GM12878 (cell line): ENCODE data around the gene SMIM20. TPM values are rescaled to one million over a fixed set of nuclear protein-coding genes. Genes with fewer than 3 reads are reported as not detected.

Source experiments
- ATAC-seq: fragments of 200-7000 bp; cut with Tn5 transposase; 3 replicates; pipeline ENCODE4 v1.9.1; 2020; ENCODE audit warnings: mild to moderate bottlenecking, moderate library complexity
- BruUV-seq: library from RNA; stranded (reverse); fragments of 400-500 nt; replicated peaks from 2 replicates; lab custom pipeline; 2021; lab: Mats Ljungman, UMichigan
- CTCF ChIA-PET: fragments of 300-600 bp; sonication (Branson Sonifier 250); formaldehyde crosslinking; extraction: SDS; loops from one replicate; lab custom pipeline; 2021; ENCODE audit warnings: inconsistent platforms; lab: Yijun Ruan, JAX
- POLR2A ChIA-PET: fragments of 350-600 bp; formaldehyde crosslinking; extraction: SDS; loops from one replicate; lab custom pipeline; 2021; ENCODE audit warnings: inconsistent platforms; lab: Charles Lee
- RAD21 ChIA-PET: fragments of 300-600 bp; sonication (Branson Sonifier 250); formaldehyde crosslinking; loops from one replicate; lab custom pipeline; 2023; ENCODE audit warnings: antibody characterized with exemption; ENCODE audit not compliant: unreplicated experiment; lab: Charles Lee
- SMC1A ChIA-PET: fragments of 300-600 bp; sonication (Branson Sonifier 250); formaldehyde crosslinking; loops from one replicate; lab custom pipeline; 2023; ENCODE audit not compliant: unreplicated experiment, uncharacterized antibody; lab: Charles Lee
- DNase-seq: peaks from one replicate; pipeline ENCODE4 v3.0.0-alpha.2; 2011; ENCODE audit warnings: low read depth, low spot score
- FAIRE-seq: peaks from 3 replicates; lab custom pipeline; 2011; peaks lifted over from hg19 to GRCh38; lab: Jason Lieb, UNC
- H2AFZ ChIP-seq: 2 replicates; pipeline ENCODE4 v1.6.0; 2011; ENCODE audit warnings: low read depth, low read length, control low read depth; ENCODE audit not compliant: control insufficient read depth
- H3K27ac ChIP-seq: 2 replicates; pipeline ENCODE4 v1.5.1; 2011; ENCODE audit warnings: control low read depth; ENCODE audit not compliant: control insufficient read depth, insufficient read depth
- H3K27me3 ChIP-seq, 2 experiments: replicated peaks in 1 of 2; 2 replicates each; pipeline versions ENCODE4 v1.6.0 to v1.6.1; 2011; ENCODE audit warnings: low read length in 1 of 2; ENCODE audit not compliant: control insufficient read depth in 2 of 2, insufficient read depth in 2 of 2
- H3K36me3 ChIP-seq, 2 experiments: 2 replicates each; pipeline ENCODE4 v1.5.1; 2011; ENCODE audit warnings: low read length in 1 of 2; ENCODE audit not compliant: control insufficient read depth in 2 of 2, insufficient read depth in 2 of 2
- H3K4me1 ChIP-seq: 2 replicates; pipeline ENCODE4 v1.6.1; 2011; ENCODE audit warnings: mild to moderate bottlenecking, low read length, moderate library complexity, mixed read lengths; ENCODE audit not compliant: control insufficient read depth, insufficient read depth
- H3K4me2 ChIP-seq: 2 replicates; pipeline ENCODE4 v1.6.0; 2011; ENCODE audit warnings: control low read depth; ENCODE audit not compliant: control insufficient read depth, insufficient read depth
- H3K4me3 ChIP-seq: fragments of 200-600 bp; sonication (generic); 2 replicates; pipeline ENCODE4 v1.5.1; 2016
- H3K79me2 ChIP-seq: 2 replicates; pipeline ENCODE4 v1.6.0; 2011; ENCODE audit warnings: low read length; ENCODE audit not compliant: control insufficient read depth, insufficient read depth
- H3K9ac ChIP-seq: 2 replicates; pipeline ENCODE4 v1.8.0; 2011; ENCODE audit warnings: low read length, control low read depth, mixed read lengths; ENCODE audit not compliant: control insufficient read depth, insufficient read depth
- H3K9me3 ChIP-seq: replicated peaks from 3 replicates; pipeline ENCODE4 v1.5.1; 2011; ENCODE audit warnings: mild to moderate bottlenecking, low read length; ENCODE audit not compliant: control insufficient read depth, insufficient read depth
- H4K20me1 ChIP-seq: 2 replicates; pipeline ENCODE4 v1.6.0; 2011; ENCODE audit not compliant: control insufficient read depth, insufficient read depth
- ATF7 ChIP-seq: fragments of 450-650 bp; IDR thresholded peaks from 2 replicates; pipeline ENCODE4 v1.6.1; 2016; ENCODE audit warnings: low read depth, mild to moderate bottlenecking
- CHD1 ChIP-seq: IDR thresholded peaks from 2 replicates; pipeline ENCODE4 v1.6.1; 2012; ENCODE audit warnings: low read depth, low read length, improper control_type of control experiment
- EED ChIP-seq: sonication (generic); IDR thresholded peaks from 2 replicates; pipeline ENCODE4 v1.6.1; 2016; ENCODE audit warnings: antibody characterized with exemption, low read depth
- IRF3 ChIP-seq: fragments of 450-650 bp; IDR thresholded peaks from 2 replicates; pipeline ENCODE4 v1.6.1; 2014; ENCODE audit warnings: mild to moderate bottlenecking
- KAT2A ChIP-seq: conservative IDR thresholded peaks from 2 replicates; pipeline ENCODE4 v1.6.1; 2011; ENCODE audit warnings: low read depth, low read length; ENCODE audit not compliant: control insufficient read depth
- MEF2B ChIP-seq: fragments of 450-650 bp; IDR thresholded peaks from 2 replicates; pipeline ENCODE4 v1.6.1; 2018; ENCODE audit warnings: mild to moderate bottlenecking, moderate library complexity; ENCODE audit not compliant: partially characterized antibody, poor library complexity, severe bottlenecking
- MXI1 ChIP-seq: fragments of 150-350 bp; IDR thresholded peaks from 2 replicates; pipeline ENCODE4 v1.6.1; 2011; ENCODE audit warnings: low read depth, mild to moderate bottlenecking, inconsistent platforms, low read length, improper control_type of control experiment
- NR2C1 ChIP-seq: fragments of 450-650 bp; IDR thresholded peaks from 2 replicates; pipeline ENCODE4 v1.6.1; 2017; ENCODE audit warnings: antibody characterized with exemption, mild to moderate bottlenecking, moderate library complexity
- SIN3A ChIP-seq: IDR thresholded peaks from 2 replicates; pipeline ENCODE4 v1.6.1; 2012; ENCODE audit warnings: low read depth, low read length, improper control_type of control experiment
- ZNF24 ChIP-seq: fragments of 450-650 bp; IDR thresholded peaks from 2 replicates; pipeline ENCODE4 v1.6.1; 2017; ENCODE audit warnings: antibody characterized with exemption, mild to moderate bottlenecking
- WGBS: methylation state at CpG from one replicate; pipeline ENCODE4 v1.1.6; 2016; ENCODE audit warnings: low lambda C conversion rate; ENCODE audit not compliant: insufficient replicate concordance, insufficient coverage; ENCODE audit errors: missing lambda C conversion rate; 5-methylcytosine and 5-hydroxymethylcytosine counted together
- in situ Hi-C: fragments of 300-500 bp; cut with MboI; formaldehyde crosslinking; loops from 9 replicates; pipeline ENCODE4 v1.14.3; 2018; ENCODE audit warnings: mixed read lengths
- intact Hi-C: fragments of 100-400 bp; cut with micrococcal nuclease; formaldehyde crosslinking; loops from one replicate; pipeline ENCODE4 v1.14.2; 2022; ENCODE audit not compliant: unreplicated experiment
- polyA plus RNA-seq, 11 experiments: library from polyadenylated mRNA; depleted of rRNA in 4 of 11; unstranded in 6 of 11; stranded (reverse) in 5 of 11; fragments of >200 nt; fragmentation: Nextera tagmentation in 4 of 11; fragmentation: Illumina TruSeq in 1 of 11; extraction: Ambion mirVana in 4 of 11; extraction: Trizol in 1 of 11; gene quantifications; 1 replicate in 1 of 11; 2 replicates in 10 of 11; pipeline versions ENCODE4 v1.2.1 to v1.2.3, GENCODE V29; 2011 to 2016; ENCODE audit warnings: inconsistent platforms in 2 of 11, missing spikeins in 2 of 11, low read depth in 1 of 11
- total RNA-seq, 4 experiments: library from RNA; depleted of rRNA in 3 of 4; stranded (reverse); fragments of >200 nt in 3 of 4; fragmentation: Illumina TruSeq in 1 of 4; extraction: Trizol in 1 of 4; gene quantifications; 2 replicates each; pipeline versions ENCODE4 v1.2.1 to v1.2.3, GENCODE V29; 2013 to 2021

The SMIM20 gene
- total and polyA plus RNA-seq, 10 of the 15 experiments (the other 5 are each of a cell fraction or from before 2014, with no cell fraction given), result 17.3 to 38.0 (median 28.8) TPM

DNA sequence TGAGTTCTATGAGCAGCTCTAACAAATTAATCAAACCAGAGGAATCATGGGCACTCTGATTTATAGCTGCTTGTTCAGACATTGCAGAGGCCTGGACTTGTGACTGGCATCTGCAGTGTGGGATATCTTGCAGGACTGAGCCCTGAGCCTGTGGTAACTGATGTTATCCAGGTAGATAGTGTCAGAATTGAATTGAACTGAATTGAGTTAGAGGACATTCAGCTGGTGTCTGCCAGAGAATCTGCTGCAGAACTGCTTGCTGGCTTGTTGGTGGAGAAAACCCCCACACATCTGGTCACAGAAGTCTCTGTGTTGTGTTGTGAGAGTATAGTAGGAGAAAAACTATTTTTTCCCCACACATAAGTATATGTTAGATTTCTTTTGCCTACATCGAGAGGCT, 42.2 kb downstream of the SMIM20 start:
- H3K9me3 ChIP-seq, result no peaks in the 10 kb centered on the region; the same call in 2 of the 3 replicates
- no peak overlapping the region for H2AFZ ChIP-seq
- BruUV-seq, result no TSS peak
- WGBS, result 81% methylated on average over 1 of the region's 1 CpG
- H3K4me3 ChIP-seq, result no peak overlapping the region
- in situ Hi-C loops, result no loop called here
- ATAC-seq (no peak), FAIRE-seq (no peak)
- SMC1A ChIA-PET, result interaction anchor here (1.1 to 1.3 kb wide), 2 partner anchors 8 to 11 kb away, joined by 3 read pairs; no protein-coding TSS in a partner anchor
- no peaks in the 10 kb centered on the region for H3K4me1 ChIP-seq
- no peak overlapping the region for H3K27ac ChIP-seq
- H3K4me2 ChIP-seq, result no peak overlapping the region
- RAD21 ChIA-PET, result no interaction called here
- CTCF ChIA-PET, result interaction anchor here (1.3 to 1.6 kb wide), 2 partner anchors 10 to 32 kb away, joined by 6 read pairs; no protein-coding TSS in a partner anchor
- POLR2A ChIA-PET, result interaction anchor here (1.5 kb wide), 1 partner anchor 14 kb away, joined by 4 read pairs; no protein-coding TSS in a partner anchor
- TF ChIP-seq ATF7, result no peak
- no peak for TF ChIP-seq ZNF24
- TF ChIP-seq IRF3, result no peak
- TF ChIP-seq MEF2B, result no peak
- no peak for TF ChIP-seq KAT2A
- TF ChIP-seq, all 136 proteins: peak for 0
- no peaks in the 10 kb centered on the region for H3K79me2 ChIP-seq
- no peak overlapping the region for H3K9ac ChIP-seq
- no peaks in the 10 kb centered on the region; a peak in 1 of 4 replicates for H3K27me3 ChIP-seq
- intact Hi-C loops, result no loop called here
- DNase-seq, result no peak
- no peaks in the 10 kb centered on the region for H4K20me1 ChIP-seq
- no peaks in the 10 kb centered on the region for H3K36me3 ChIP-seq

GRCh38 chr4:25958110-25958509, 44.1 kb downstream of the SMIM20 start:
- H3K4me2 ChIP-seq, result no peak overlapping the region
- 55% methylated on average over 8 of the region's 8 CpGs for WGBS
- no peaks in the 10 kb centered on the region for H3K36me3 ChIP-seq
- H3K4me3 ChIP-seq, result no peak overlapping the region
- in situ Hi-C loops, result no loop called here
- TF ChIP-seq MXI1 (no peak), EED (no peak), NR2C1 (no peak), CHD1 (no peak), SIN3A (no peak)
- ChIA-PET SMC1A (interaction anchor here (0.9 kb wide), 1 partner anchor 8 kb away, joined by 3 read pairs; no protein-coding TSS in a partner anchor), CTCF (no interaction called here), POLR2A (interaction anchor here (0.5 kb wide), 1 partner anchor 417 kb away, joined by 3 read pairs; no protein-coding TSS in a partner anchor), RAD21 (no interaction called here)
- DNase-seq, result no peak
- no peak for FAIRE-seq
- no peaks in the 10 kb centered on the region; the same call in 2 of the 3 replicates for H3K9me3 ChIP-seq
- H3K9ac ChIP-seq, result no peak overlapping the region
- H3K79me2 ChIP-seq, result no peaks in the 10 kb centered on the region
- no TSS peak for BruUV-seq
- no peak overlapping the region for H2AFZ ChIP-seq
- no peaks in the 10 kb centered on the region for H4K20me1 ChIP-seq
- intact Hi-C loops, result no loop called here
- no peak overlapping the region for H3K27ac ChIP-seq
- H3K27me3 ChIP-seq, result no peaks in the 10 kb centered on the region; a peak in 1 of 4 replicates
- H3K4me1 ChIP-seq, result no peaks in the 10 kb centered on the region
- no peak for ATAC-seq
